ENCODE results near the gene GCAT.

The GCAT gene

DNA sequence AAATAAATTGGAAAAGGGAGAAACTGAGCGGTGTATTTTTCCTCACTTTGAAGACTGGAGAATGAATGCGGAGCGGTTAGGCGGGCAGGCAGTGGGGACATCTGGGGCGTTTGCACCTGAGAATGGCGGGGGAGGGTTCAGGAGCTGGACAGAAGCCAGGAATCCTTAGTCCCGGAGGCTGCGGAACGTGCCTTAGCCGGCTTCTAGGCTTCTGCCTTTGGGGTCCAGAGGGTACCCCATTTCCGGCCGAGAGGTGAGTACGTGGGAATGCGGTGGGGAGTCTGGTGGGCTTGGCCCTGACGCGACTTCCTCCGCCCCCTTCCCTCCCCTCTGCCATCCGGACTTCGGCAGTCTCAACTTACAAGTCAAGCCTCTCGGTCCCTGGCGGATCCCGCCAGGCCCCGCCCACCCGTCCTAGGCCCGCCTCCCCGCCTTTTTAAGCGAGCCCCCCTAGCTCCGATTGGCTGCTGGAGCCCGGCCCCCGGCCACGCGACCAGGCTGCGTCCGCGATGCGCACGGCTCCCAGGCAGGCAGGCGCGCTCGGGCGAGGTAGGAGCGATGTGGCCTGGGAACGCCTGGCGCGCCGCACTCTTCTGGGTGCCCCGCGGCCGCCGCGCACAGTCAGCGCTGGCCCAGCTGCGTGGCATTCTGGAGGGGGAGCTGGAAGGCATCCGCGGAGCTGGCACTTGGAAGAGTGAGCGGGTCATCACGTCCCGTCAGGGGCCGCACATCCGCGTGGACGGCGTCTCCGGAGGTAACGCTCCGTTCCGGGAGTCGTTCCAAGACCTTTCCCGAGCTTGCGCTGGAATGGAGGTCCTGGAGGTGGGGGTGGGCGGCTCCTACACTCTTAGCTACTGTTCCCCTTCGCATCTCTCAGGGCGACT, at the start of gene GCAT:
Gene GCAT (plus strand): TSS at position 525 of the 884 bp plus-strand sequence. CDS start 34 bp downstream, at position 559.
- peak; percentile 67 for DNase-seq

DNA sequence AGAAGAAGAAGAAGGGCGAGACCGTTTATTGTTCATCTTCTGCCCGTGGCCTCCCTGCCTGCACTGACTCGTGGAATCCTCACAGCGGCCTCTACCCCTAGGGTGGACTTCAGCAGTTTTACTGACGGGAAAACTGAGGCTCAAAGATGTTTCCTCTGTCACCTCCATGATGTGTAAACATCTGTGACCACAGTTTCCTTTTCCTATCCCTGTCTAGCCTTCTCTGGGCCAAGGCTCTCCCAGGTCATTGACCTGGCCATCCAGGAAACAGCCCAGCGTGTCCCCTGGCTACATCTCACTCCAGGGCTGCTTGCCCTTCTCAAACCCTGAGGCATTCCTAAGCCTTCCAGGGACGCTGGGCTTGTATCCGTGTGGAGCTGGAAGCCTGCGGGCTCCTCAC, 49.0 kb upstream of the GCAT start:
- DNase-seq = no peak

GRCh38 chr22:37759281-37759680, 48.5 kb upstream of the GCAT start:
- DNase-seq = no peak

- no peak for DNase-seq
These were observed 47.6 kb upstream of the GCAT start for GRCh38 chr22:37760152-37760551.

DNA sequence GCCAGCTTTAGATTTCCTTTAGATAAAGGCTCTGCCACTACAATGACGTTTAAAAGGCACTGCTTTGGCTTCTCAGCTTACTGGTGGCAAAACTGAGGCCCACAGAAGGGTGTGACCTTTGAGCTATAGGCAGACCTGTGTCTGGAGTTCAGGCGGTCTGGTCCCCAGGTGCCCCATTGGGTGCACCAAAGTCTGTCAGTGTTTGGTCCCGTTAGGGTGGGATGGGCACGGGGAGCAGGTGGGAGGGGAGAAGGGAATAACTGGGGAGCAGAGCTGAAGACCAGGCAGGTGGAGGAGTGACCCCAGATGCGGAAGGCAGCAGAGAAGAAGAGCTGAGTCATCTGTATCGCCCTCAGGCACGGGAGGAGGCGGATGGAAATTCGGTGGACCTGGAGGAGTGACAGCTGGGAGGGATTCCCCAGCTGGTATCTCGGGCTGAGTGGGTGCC, 45.3 kb upstream of the GCAT start:
- DNase-seq = no peak

DNA sequence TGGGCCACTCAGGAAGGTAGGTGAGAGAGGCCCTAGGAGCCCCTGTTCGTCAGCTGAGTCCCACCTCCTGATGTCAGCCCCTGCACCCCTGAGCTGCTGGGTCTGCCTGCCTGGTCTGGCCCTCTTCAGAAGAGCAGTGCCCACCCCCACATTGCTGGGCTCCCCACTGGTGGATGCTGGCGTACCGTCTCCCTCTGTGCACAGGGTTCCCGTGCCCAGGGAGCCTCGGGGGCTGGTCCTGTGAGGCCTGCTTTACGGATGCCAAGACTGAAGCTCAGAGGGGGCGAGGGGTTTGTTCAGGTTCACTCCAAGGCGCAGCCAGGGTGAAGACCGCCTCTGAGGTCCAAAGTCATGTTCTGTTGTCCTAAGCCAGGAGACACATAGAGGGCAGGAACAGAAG, 44.7 kb upstream of the GCAT start:
- no peak for DNase-seq

DNA sequence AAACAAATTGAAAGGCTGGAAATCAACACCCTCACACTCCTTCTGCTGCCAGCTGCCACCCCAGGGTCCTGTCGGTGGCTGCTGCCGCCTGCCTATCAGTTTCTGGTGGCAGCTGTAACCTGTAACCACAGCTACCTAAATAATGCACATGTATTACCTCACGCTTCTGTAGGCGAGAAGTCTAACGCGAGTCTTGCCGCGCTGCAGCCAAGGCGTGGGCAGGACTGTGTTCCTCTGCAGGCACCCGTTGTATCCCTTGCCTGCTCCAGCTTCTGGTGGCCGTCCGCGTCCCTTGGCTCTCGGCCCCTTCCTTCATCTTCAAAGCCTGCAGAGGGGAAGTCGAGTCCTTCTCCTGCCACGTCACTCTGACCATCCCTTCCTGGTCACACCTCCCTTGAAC, 44.1 kb upstream of the GCAT start:
- no peak for DNase-seq

DNA sequence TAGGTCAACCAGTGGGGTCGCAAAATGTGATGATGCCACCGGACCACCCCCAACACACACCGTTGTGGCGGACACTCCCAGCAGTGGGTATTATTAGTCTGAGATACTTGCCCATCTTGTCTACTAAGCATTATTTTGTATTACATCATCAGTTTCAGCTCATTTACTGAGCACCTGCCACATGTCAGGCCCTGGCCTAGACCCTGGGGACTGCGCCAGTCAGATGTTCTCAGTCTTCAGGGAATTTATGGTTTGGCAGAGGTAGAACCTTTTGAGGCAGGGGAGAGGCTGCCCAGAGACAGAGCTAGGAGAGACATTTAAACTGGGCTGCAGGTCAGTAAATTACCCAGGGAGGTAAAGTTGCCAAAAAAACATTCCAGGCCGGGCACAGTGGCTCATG, 43.1 kb upstream of the GCAT start:
- DNase-seq = no peak

GRCh38 chr22:37765498-37765897, 42.2 kb upstream of the GCAT start:
- DNase-seq = no peak

- DNase-seq = no peak
These were observed 41.7 kb upstream of the GCAT start for GRCh38 chr22:37765953-37766576.

GRCh38 chr22:37768273-37768672, 39.5 kb upstream of the GCAT start:
- DNase-seq = no peak

GRCh38 chr22:37769056-37769455, 38.7 kb upstream of the GCAT start:
- DNase-seq = no peak

DNA sequence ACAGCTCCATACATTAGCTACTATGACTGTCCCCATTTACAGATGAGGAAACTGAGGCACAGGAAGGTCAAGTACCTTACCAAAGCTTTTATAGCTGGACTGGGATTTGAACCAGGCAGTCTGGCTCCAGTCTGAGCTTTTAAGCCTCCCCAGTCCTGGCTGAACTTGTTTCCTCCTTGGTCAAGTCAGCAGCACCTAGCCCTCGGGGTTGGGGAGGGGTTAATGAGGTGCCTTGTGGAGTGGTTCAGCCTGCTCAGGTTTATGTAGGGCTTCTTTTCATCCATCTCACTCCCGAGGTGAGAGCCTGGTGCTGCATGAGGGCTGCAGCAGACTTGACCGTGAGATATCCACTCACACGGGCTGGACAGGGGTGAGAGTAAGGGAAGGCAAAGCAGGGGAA, 36.7 kb upstream of the GCAT start:
- no peak for DNase-seq

- no peak for DNase-seq
These were observed 35.9 kb upstream of the GCAT start for GRCh38 chr22:37771702-37772427.

DNA sequence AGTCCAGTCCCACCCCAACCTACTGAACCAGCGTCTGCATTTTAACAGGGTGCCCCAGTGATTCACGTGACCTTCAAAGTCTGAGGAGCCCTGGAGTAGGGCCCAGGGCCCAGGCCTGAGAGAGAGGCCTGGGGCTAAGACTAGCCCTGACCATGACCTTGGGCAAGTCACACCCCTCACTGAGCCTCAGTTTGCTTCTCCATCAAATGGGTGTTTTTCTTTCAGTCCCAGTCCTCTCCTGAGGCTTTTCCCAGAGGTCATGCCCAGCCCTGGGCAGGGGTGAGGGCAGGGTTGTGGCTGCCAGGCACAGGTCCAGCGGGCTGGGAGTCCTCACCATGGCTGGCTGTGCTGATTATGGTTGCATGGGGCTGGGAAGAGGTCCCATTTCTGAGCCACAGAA, 33.0 kb upstream of the GCAT start:
- DNase-seq = no peak

- DNase-seq = no peak
These were observed 31.7 kb upstream of the GCAT start for GRCh38 chr22:37775785-37776638.

- no peak for DNase-seq
These were observed 31.1 kb upstream of the GCAT start for GRCh38 chr22:37776639-37777005.

DNA sequence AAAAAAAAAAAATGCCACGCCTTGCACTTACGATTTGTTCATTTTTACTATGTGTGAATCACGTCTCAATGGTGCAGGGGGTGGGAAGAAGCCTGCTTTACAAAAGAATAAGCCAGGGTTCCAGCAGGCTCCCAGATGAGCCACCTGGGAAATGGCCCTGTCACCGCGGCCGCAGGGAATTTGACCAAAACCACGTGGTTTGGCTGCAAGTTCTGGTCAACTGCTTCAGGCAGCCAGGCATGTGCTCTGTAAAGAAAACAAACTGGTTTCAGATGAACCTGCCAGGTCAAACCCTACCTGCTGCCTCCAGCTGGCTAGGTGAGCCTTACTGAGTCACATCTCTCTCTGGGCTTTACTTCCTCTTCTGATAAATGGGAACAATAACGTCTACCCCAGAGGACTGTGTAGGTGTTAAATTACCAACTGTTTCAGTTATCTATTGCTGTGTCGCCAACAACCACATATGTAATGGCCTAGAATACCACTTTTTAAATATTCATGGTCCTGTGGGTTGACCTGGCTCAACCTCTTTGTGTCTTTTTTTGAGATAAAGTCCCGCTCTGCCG, 30.5 kb upstream of the GCAT start:
- no peak for DNase-seq

GRCh38 chr22:37778370-37779009, 29.2 kb upstream of the GCAT start:
- no peak for DNase-seq

DNA sequence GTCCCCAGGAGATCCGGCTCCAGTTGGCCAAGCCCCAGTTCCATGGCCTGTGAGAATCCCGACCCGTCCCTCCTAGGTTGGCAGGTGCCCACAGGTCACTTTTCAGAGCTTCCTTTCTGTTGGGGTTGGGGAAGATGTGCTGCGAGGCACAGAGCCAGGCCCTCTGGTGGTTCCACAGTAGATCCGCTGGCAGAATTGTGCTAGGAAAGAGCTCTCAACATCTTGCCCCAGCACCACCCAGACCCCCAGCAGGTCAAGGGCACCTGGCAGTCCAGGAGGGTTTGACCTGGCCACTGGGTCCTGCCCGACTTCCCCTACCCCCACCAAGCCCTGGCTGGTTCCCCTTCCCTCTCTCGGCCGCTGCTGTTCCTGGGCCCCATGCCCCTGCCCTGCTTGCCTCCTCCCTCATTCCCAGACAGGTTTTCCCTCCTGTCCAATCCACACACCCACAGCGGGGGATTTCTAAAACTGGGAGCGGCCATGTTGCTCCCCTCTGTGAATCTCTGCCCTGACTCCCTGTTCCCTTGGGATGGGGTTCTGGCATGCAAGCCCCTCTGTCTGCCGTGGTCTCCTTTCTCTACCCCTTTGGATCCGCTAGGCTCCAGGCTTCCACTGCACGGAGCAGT, 26.2 kb upstream of the GCAT start:
- no peak for DNase-seq
